GM19193 (cell line): ENCODE results near the gene GUK1.

Experiments used
- POLR2A ChIP-seq: IDR thresholded peaks from 4 replicates; pipeline ENCODE4 v1.6.1; 2011; ENCODE audit not compliant: insufficient read depth, insufficient read length; ENCODE audit errors: extremely low read depth

Gene GUK1

GRCh38 chr1:228101614-228101993 is 38.5 kb upstream of the GUK1 start:
- TF ChIP-seq POLR2A, result no peak

- TF ChIP-seq POLR2A, result no peak
These were observed 37.9 kb upstream of the GUK1 start for GRCh38 chr1:228101994-228102790.

- TF ChIP-seq POLR2A, result peak; percentile 68
These were observed 37.1 kb upstream of the GUK1 start, which contains the start of gene C1orf35 for GRCh38 chr1:228102791-228103620. C1orf35 (minus strand) TSS chr1:228103325; CDS start chr1:228103227, 98 bp downstream.

- no peak for TF ChIP-seq POLR2A
These were observed 35.4 kb upstream of the GUK1 start for GRCh38 chr1:228104526-228105269.

GRCh38 chr1:228105270-228105995 is 34.6 kb upstream of the GUK1 start:
- TF ChIP-seq POLR2A, result no peak

GRCh38 chr1:228105996-228106799 is 33.9 kb upstream of the GUK1 start:
- TF ChIP-seq POLR2A, result no peak

GRCh38 chr1:228106800-228107054 is 33.4 kb upstream of the GUK1 start:
- TF ChIP-seq POLR2A, result no peak

- no peak for TF ChIP-seq POLR2A
These were observed 32.4 kb upstream of the GUK1 start for GRCh38 chr1:228107636-228108035.

- TF ChIP-seq POLR2A, result no peak
These were observed 31.9 kb upstream of the GUK1 start for GRCh38 chr1:228108055-228108690.

GRCh38 chr1:228108742-228109072 is 31.4 kb upstream of the GUK1 start:
- no peak for TF ChIP-seq POLR2A

- TF ChIP-seq POLR2A, result peak; percentile 93
These were observed 30.8 kb upstream of the GUK1 start, which contains the start of gene MRPL55 for GRCh38 chr1:228109073-228109961. MRPL55 (minus strand) TSS chr1:228109299; CDS start chr1:228108260, 1,039 bp downstream.

GRCh38 chr1:228109962-228110488 is 30.1 kb upstream of the GUK1 start:
- no peak for TF ChIP-seq POLR2A
